Fibroblast of villous mesenchyme (primary cell): ENCODE measurements around the gene LTB. TPM values are rescaled to one million over a fixed set of nuclear protein-coding genes. Genes with fewer than 3 reads are reported as not detected.

Source experiments
- DNase-seq: peaks from one replicate; pipeline ENCODE4 v3.0.0-alpha.2; 2010; ENCODE audit warnings: low read depth
- H3K4me3 ChIP-seq: 2 replicates; pipeline ENCODE4 v1.5.1; 2011; ENCODE audit warnings: low read depth, mild to moderate bottlenecking, low read length
- total RNA-seq: library from RNA; depleted of rRNA; stranded (reverse); fragments of >200 nt; gene quantifications from 2 replicates; pipeline ENCODE4 v1.2.3, GENCODE V29; 2012
- TF ChIP-seq, protein P1 (sequence below): IDR thresholded peaks from 2 replicates; pipeline ENCODE4 v1.5.1; 2012; ENCODE audit warnings: low read depth, mild to moderate bottlenecking, low read length; ENCODE audit not compliant: insufficient read depth

Gene LTB
- total RNA-seq, 1 donor = not detected

GRCh38 chr6:31547727-31548543, 34.3 kb downstream of the LTB start:
- peak overlapping the region; percentile 64 for H3K4me3 ChIP-seq
- TF ChIP-seq, protein P1, sequence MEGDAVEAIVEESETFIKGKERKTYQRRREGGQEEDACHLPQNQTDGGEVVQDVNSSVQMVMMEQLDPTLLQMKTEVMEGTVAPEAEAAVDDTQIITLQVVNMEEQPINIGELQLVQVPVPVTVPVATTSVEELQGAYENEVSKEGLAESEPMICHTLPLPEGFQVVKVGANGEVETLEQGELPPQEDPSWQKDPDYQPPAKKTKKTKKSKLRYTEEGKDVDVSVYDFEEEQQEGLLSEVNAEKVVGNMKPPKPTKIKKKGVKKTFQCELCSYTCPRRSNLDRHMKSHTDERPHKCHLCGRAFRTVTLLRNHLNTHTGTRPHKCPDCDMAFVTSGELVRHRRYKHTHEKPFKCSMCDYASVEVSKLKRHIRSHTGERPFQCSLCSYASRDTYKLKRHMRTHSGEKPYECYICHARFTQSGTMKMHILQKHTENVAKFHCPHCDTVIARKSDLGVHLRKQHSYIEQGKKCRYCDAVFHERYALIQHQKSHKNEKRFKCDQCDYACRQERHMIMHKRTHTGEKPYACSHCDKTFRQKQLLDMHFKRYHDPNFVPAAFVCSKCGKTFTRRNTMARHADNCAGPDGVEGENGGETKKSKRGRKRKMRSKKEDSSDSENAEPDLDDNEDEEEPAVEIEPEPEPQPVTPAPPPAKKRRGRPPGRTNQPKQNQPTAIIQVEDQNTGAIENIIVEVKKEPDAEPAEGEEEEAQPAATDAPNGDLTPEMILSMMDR = no peak
- peak; percentile 33 for DNase-seq

DNA sequence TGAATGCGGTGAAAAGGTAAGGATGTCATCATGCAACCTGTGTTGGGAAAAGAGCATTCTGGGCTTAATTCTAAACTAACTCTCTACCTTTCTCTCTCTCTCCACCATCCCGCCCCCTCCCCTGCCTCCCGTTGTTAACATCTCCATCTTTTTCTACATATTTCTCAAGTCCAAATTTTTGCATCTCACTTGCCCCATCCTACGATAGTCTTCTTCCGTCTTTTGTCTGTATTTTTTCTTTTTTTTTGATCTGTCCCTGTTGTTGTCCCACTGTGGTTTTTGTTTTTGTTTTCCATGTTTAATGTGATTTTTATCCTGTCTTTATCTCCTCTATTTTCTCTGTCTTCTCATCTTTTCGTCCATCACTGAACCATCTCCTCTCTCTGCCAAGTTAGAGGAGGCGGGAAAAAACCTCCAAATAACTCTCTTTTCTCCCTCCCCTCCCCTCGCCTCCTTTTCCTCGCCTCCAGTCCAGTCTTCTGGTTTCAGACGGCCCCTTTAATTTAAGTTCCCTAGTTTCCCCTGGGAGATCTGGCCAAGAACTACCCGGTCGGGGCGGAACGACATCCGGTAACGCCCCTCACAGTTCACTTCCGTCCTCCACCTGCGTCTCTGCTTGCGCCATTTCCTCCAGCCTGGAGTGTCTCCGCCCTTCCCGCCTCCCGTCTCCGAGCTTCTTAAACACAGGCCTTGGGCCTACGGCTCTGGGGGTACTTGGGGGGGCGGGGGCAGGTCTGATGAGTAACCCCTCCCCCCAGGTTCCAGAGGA, 35.1 kb downstream of the LTB start, which contains the start of gene NFKBIL1:
TSS of gene NFKBIL1 (plus strand) at position 651 of the 769 bp plus-strand sequence. CDS start at position 738, 87 bp downstream.
- TF ChIP-seq, protein P1 = no peak
- DNase-seq = peak; percentile 98

GRCh38 chr6:31546339-31546957, 35.8 kb downstream of the LTB start, which contains the start of gene ATP6V1G2:
TSS of gene ATP6V1G2 (minus strand) at chr6:31546608. CDS start at chr6:31546559, 49 bp downstream.
- TF ChIP-seq, protein P1 = peak; percentile 100
- DNase-seq = peak; percentile 93
- peak within 1 kb of the TSS; percentile 64 for H3K4me3 ChIP-seq

More for the DNA sequence above, 35.1 kb downstream of the LTB start, which contains the start of gene NFKBIL1:
- peak within 1 kb of the TSS; percentile 64 for H3K4me3 ChIP-seq

DNA sequence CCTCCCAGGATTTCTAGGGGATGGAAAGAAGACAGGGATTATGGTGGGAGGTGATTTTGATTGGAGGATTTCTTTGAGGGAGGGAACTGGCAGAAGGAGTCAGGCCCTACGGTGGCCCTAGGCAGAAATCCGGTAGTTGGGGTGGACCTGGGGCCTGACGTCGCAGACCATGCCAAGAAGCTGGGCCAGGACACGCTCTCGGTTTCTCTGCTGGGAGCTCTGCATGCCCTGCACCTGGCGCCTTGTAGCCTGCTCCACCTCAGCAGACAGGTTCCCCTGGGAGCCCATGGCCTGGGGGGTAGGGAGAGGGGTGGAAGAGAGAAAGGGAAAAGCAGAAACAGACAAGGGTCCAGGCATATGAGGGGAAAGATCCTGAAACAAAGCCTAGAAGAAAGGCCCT, 36.9 kb downstream of the LTB start:
- no peak overlapping the region for H3K4me3 ChIP-seq
- DNase-seq = no peak
- TF ChIP-seq, protein P1 = no peak

GRCh38 chr6:31544676-31545075, 37.5 kb downstream of the LTB start:
- H3K4me3 ChIP-seq = no peak overlapping the region
- no peak for DNase-seq
- TF ChIP-seq, protein P1 = no peak

- no peak overlapping the region for H3K4me3 ChIP-seq
- TF ChIP-seq, protein P1 = no peak
- no peak for DNase-seq
These were observed 38.6 kb downstream of the LTB start for GRCh38 chr6:31543639-31544038.
